Esophagus squamous epithelium (tissue), 4 donors: Measurements from ENCODE around the gene FOXK1.

Experiments
- POLR2A ChIP-seq, 4 donors: fragments of 450-650 bp; IDR thresholded peaks; one replicate each; pipeline ENCODE4 v1.6.1; 2017; ENCODE audit warnings: antibody characterized with exemption in 4 of 4, mild to moderate bottlenecking in 4 of 4, moderate library complexity in 3 of 4
- TF ChIP-seq, protein P1 (sequence below), 6 experiments: fragments of 450-650 bp in 4 of 6; fragments of 200-600 bp in 2 of 6; sonication (generic) in 2 of 6; IDR thresholded peaks; one replicate each; pipeline ENCODE4 v1.5.1; 2016 to 2019; ENCODE audit warnings: antibody characterized with exemption in 6 of 6, mild to moderate bottlenecking in 4 of 6, moderate library complexity in 4 of 6

DNA sequence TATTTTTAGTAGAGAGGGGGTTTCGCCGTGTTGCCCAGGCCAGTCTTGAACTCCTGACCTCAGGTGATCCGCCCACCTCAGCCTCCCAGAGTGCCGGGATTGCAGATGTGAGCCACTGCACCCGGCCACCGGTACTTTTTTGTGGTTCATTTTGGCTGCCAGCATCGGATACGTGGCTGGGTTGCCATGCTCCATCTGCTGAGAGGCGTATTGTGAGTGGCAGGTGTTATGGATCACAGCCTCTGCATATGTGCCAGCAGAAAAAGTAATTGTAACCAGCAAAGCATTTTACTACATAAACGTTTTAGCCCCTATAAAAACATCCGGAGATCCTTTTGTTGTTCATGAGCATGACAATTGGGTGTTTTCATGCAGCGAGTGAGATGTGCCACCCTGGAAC is 7.1 kb downstream of the FOXK1 start:
- TF ChIP-seq, protein P1, sequence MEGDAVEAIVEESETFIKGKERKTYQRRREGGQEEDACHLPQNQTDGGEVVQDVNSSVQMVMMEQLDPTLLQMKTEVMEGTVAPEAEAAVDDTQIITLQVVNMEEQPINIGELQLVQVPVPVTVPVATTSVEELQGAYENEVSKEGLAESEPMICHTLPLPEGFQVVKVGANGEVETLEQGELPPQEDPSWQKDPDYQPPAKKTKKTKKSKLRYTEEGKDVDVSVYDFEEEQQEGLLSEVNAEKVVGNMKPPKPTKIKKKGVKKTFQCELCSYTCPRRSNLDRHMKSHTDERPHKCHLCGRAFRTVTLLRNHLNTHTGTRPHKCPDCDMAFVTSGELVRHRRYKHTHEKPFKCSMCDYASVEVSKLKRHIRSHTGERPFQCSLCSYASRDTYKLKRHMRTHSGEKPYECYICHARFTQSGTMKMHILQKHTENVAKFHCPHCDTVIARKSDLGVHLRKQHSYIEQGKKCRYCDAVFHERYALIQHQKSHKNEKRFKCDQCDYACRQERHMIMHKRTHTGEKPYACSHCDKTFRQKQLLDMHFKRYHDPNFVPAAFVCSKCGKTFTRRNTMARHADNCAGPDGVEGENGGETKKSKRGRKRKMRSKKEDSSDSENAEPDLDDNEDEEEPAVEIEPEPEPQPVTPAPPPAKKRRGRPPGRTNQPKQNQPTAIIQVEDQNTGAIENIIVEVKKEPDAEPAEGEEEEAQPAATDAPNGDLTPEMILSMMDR (IDR thresholded peaks at IDR 0.05): no peak
- TF ChIP-seq POLR2A (IDR thresholded peaks at IDR 0.05): no peak
